ENCODE measurements around the gene FTO. TPM values are rescaled to one million over a fixed set of nuclear protein-coding genes. Genes with fewer than 3 reads are reported as not detected.

The FTO gene
- total and polyA plus RNA-seq, 2 of the 8 experiments (the other 6 are each of a cell fraction or from before 2014, with no cell fraction given): 34.5 to 59.8 TPM

GRCh38 chr16:53849585-53849984 is 145.6 kb downstream of the FTO start:
- no peak for TF ChIP-seq POU5F1 (IDR thresholded peaks at IDR 0.05; ENCODE audit: low read depth, low read length)
- TF ChIP-seq SRF (IDR thresholded peaks at IDR 0.05; ENCODE audit: low read depth, low read length): no peak
- TF ChIP-seq USF2 (IDR thresholded peaks at IDR 0.05; ENCODE audit: low read length): no peak
- TF ChIP-seq PHF8 (conservative IDR thresholded peaks at IDR 0.05; ENCODE audit: low read depth, low read length): no peak
- no peak for TF ChIP-seq TAF7 (optimal IDR thresholded peaks at IDR 0.05; ENCODE audit: borderline replicate concordance, low read depth, low read length)
- TF ChIP-seq CREB1 (IDR thresholded peaks at IDR 0.05): no peak
- Histone ChIP-seq H3K9ac (replicated peaks in 1 of 4; ENCODE audit: extremely low read depth in 1 of 4, low read depth in 3 of 4, low read length in 3 of 4) (no peak overlapping the region), H2AK5ac (ENCODE audit: low read depth, low read length) (no peak overlapping the region), H3K4me2 (ENCODE audit: insufficient read depth in 1 of 2, low read depth in 2 of 2, low read length in 2 of 2) (no peak overlapping the region), H3K56ac (replicated peaks; ENCODE audit: insufficient read length, low read depth, low read length) (no peak overlapping the region), H3K79me1 (ENCODE audit: low read depth, low read length) (no peaks in the 10 kb centered on the region), H2BK120ac (replicated peaks; ENCODE audit: low read depth, low read length) (no peak overlapping the region), H2BK20ac (ENCODE audit: low read length) (no peak overlapping the region), H3K36me3 (ENCODE audit: control insufficient read depth in 2 of 4, insufficient read depth in 4 of 4, low read length in 3 of 4) (no peaks in the 10 kb centered on the region), H2BK15ac (ENCODE audit: low read length) (no peak overlapping the region), H3K14ac (ENCODE audit: insufficient read length) (no peak overlapping the region), H3K23me2 (ENCODE audit: low read depth, low read length) (no peaks in the 10 kb centered on the region; the same call in 1 of the 2 replicates), H4K91ac (replicated peaks; ENCODE audit: insufficient read length, low read length) (no peak overlapping the region), H3K27me3 (replicated peaks in 1 of 4; ENCODE audit: control insufficient read depth in 3 of 4, extremely low read depth in 1 of 4, insufficient read depth in 3 of 4, low read length in 3 of 4) (no peaks in the 10 kb centered on the region), H3K4me3 (ENCODE audit: extremely low read depth in 1 of 4, insufficient read depth in 2 of 4, low read depth in 3 of 4, low read length in 4 of 4) (no peak overlapping the region), H3K79me2 (ENCODE audit: control insufficient read depth in 1 of 2, insufficient read depth in 2 of 2, low read length in 2 of 2) (no peaks in the 10 kb centered on the region), H4K5ac (ENCODE audit: insufficient read length, low read depth, low read length) (no peak overlapping the region), H3K9me3 (ENCODE audit: insufficient read depth in 2 of 2, low read depth in 1 of 2, low read length in 1 of 2) (no peaks in the 10 kb centered on the region), H3K27ac (ENCODE audit: low read depth, low read length) (no peak overlapping the region), H4K8ac (ENCODE audit: extremely low read depth, insufficient read depth, low read length) (no peak overlapping the region), H2BK5ac (ENCODE audit: low read depth, low read length) (no peak overlapping the region), H3K23ac (ENCODE audit: insufficient read length) (no peak overlapping the region), H4K20me1 (replicated peaks in 1 of 2; ENCODE audit: control insufficient read depth in 1 of 2, insufficient read depth in 2 of 2, low read length in 2 of 2) (no peaks in the 10 kb centered on the region), H3K18ac (ENCODE audit: extremely low read depth, low read length) (no peak overlapping the region), H3K4me1 (replicated peaks in 1 of 4; ENCODE audit: control insufficient read depth in 3 of 4, insufficient read depth in 4 of 4, low read length in 3 of 4) (peaks cover 0 to 6% (median 0%) of the 10 kb centered on the region in 4 experiments; a peak in 2 of 7 replicates), H2BK12ac (ENCODE audit: low read depth, low read length) (no peak overlapping the region), H2AFZ (ENCODE audit: low read length) (no peak overlapping the region), H3K4ac (replicated peaks; ENCODE audit: insufficient read length, low read depth, low read length) (no peak overlapping the region)
- ChIA-PET POLR2A (ENCODE audit: partially characterized antibody) (no interaction called here), CTCF (ENCODE audit: partially characterized antibody) (interaction anchor here (0.6 to 0.9 kb wide), 4 partner anchors 26 to 681 kb away, joined by 3 to 4 read pairs (median 3); no protein-coding TSS in a partner anchor)
- 100% methylated on average over 1 of the region's 1 CpG; no CpG with 5 or more reads in 1 of the 2 experiments for WGBS, 2 experiments (ENCODE audit: extremely low coverage in 1 of 2, insufficient coverage in 1 of 2, insufficient read length in 1 of 2, insufficient replicate concordance in 2 of 2, low coverage in 1 of 2, low lambda C conversion rate in 2 of 2, missing lambda C conversion rate in 1 of 2)
- DNase-seq (ENCODE audit: low read depth in 1 of 2, low spot score in 2 of 2) (no peak), FAIRE-seq (no peak)

Data from H1 (cell line).